Measurements from ENCODE around the gene ANKRD40. TPM values are rescaled to one million over a fixed set of nuclear protein-coding genes. Genes with fewer than 3 reads are reported as not detected.

Gene ANKRD40
- total and polyA plus RNA-seq, 10 of the 15 experiments (the other 5 are each of a cell fraction or from before 2014, with no cell fraction given), result 5.9 to 21.7 (median 14.8) TPM

DNA sequence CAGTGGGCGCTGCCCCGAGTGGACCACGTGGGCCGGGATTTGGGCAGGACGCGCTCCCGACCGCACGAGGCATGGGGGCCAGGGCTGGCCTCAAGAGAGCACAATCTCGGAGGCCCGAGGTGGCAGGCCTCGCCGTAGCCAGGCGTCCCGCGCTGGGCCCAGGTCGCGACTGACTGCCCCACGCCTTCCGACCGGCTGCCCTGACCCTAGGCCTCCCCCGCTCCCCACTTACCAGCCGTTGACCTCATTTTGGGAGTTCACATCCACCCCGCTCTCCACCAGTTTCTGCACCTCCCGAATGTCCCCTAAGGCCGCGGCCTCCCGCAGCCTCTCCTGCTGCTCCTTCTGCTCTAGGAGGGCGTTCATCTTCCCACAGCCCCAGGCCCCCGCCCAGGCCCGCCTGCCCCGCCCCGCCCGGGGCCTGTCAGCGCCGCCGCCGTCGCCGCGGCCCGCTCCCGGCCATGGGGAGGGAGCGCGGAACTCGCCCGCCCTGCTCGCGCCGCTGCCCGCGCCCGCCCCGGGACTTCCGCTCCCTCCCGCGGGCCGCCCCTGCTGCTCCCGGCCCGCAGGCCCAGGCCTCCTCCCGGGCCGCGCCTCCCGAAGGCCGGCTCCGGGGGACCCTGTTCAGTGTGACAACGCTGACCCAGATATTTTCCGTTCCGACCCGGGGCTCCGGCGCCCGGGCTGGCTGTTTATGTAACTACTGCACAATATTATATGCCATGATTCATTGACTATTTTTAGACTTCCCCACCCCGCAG, at the start of gene ANKRD40 (continued):
- TF ChIP-seq ATF3 (IDR thresholded peaks at IDR 0.05; ENCODE audit: borderline replicate concordance, extremely low read depth, low read depth, low read length) (no peak), EED (IDR thresholded peaks at IDR 0.05; ENCODE audit: low read depth) (peak; percentile 57), RB1 (IDR thresholded peaks at IDR 0.05; ENCODE audit: borderline replicate concordance) (peak; percentile 94; the same call in 1 of the 2 replicates), SMAD1 (IDR thresholded peaks at IDR 0.05; ENCODE audit: low read depth, partially characterized antibody) (no peak), JUNB (IDR thresholded peaks at IDR 0.05) (peak; percentile 44), ZNF217 (IDR thresholded peaks at IDR 0.05) (0 out of 2 replicates have a peak, but pooled peaks have one; percentile 44), LARP7 (IDR thresholded peaks at IDR 0.05) (peak; percentile 78), POLR2A (IDR thresholded peaks at IDR 0.05; ENCODE audit: low read depth, low read length) (peak; percentile 80), FOXK2 (IDR thresholded peaks at IDR 0.05) (peak; percentile 76), ATF2 (IDR thresholded peaks at IDR 0.05; ENCODE audit: low read length) (peak; percentile 82), ZBED1 (IDR thresholded peaks at IDR 0.05; ENCODE audit: borderline replicate concordance) (no peak), MTA2 (IDR thresholded peaks at IDR 0.05; ENCODE audit: low read depth) (no peak), RAD21 (IDR thresholded peaks at IDR 0.05; ENCODE audit: insufficient read depth, low read depth, low read length) (no peak), POLR2AphosphoS2 (IDR thresholded peaks at IDR 0.05; ENCODE audit: low read depth, low read length) (peak; percentile 47), SMC3 (IDR thresholded peaks at IDR 0.05; ENCODE audit: borderline replicate concordance, low read length) (no peak), WRNIP1 (IDR thresholded peaks at IDR 0.05; ENCODE audit: borderline replicate concordance, low read depth, low read length) (no peak), NFYB (IDR thresholded peaks at IDR 0.05; ENCODE audit: insufficient read depth, low read depth, low read length) (no peak), TBL1XR1 (IDR thresholded peaks at IDR 0.05; ENCODE audit: low read depth, low read length) (peak; percentile 73; the same call in 1 of the 2 replicates), CREM (IDR thresholded peaks at IDR 0.05; ENCODE audit: low read depth) (peak; percentile 56), USF2 (IDR thresholded peaks at IDR 0.05; ENCODE audit: borderline replicate concordance, low read depth, low read length) (peak; percentile 5), CBFB (IDR thresholded peaks at IDR 0.05; ENCODE audit: low read depth) (0 out of 2 replicates have a peak, but pooled peaks have one; percentile 15), SREBF1 (IDR thresholded peaks at IDR 0.05; ENCODE audit: low read length) (no peak), MEF2A (IDR thresholded peaks at IDR 0.05; ENCODE audit: insufficient read depth, low read depth, low read length) (peak; percentile 96), CHD2 (IDR thresholded peaks at IDR 0.05; ENCODE audit: borderline replicate concordance, low read depth, low read length) (no peak)
- TF ChIP-seq, protein P1, sequence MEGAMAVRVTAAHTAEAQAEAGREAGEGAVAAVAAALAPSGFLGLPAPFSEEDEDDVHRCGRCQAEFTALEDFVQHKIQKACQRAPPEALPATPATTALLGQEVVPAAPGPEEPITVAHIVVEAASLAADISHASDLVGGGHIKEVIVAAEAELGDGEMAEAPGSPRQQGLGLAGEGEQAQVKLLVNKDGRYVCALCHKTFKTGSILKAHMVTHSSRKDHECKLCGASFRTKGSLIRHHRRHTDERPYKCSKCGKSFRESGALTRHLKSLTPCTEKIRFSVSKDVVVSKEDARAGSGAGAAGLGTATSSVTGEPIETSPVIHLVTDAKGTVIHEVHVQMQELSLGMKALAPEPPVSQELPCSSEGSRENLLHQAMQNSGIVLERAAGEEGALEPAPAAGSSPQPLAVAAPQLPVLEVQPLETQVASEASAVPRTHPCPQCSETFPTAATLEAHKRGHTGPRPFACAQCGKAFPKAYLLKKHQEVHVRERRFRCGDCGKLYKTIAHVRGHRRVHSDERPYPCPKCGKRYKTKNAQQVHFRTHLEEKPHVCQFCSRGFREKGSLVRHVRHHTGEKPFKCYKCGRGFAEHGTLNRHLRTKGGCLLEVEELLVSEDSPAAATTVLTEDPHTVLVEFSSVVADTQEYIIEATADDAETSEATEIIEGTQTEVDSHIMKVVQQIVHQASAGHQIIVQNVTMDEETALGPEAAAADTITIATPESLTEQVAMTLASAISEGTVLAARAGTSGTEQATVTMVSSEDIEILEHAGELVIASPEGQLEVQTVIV (IDR thresholded peaks at IDR 0.05; ENCODE audit: borderline replicate concordance, partially characterized antibody), result no peak
- TF ChIP-seq, protein P2, sequence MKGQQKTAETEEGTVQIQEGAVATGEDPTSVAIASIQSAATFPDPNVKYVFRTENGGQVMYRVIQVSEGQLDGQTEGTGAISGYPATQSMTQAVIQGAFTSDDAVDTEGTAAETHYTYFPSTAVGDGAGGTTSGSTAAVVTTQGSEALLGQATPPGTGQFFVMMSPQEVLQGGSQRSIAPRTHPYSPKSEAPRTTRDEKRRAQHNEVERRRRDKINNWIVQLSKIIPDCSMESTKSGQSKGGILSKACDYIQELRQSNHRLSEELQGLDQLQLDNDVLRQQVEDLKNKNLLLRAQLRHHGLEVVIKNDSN (IDR thresholded peaks at IDR 0.05; ENCODE audit: borderline replicate concordance, extremely low read length, insufficient read depth, low read depth, low read length), result peak; percentile 75
